Neural crest cell (in vitro differentiated cells): ENCODE data around the gene GPR55. TPM values are rescaled to one million over a fixed set of nuclear protein-coding genes. Genes with fewer than 3 reads are reported as not detected.
A peak's percentile ranks its signal among the peaks of the same experiment; 100 is the strongest.

Experiments
- DNase-seq: peaks from one replicate; pipeline ENCODE4 v3.0.0; 2021; ENCODE audit warnings: low read depth, mixed read lengths, low spot score
- H3K27ac Mint-ChIP-seq: one replicate; pipeline ENCODE4 v1.8.0; 2021; ENCODE audit warnings: mild to moderate bottlenecking, mixed read lengths; ENCODE audit not compliant: unreplicated experiment
- H3K27me3 Mint-ChIP-seq: 2 replicates; pipeline ENCODE4 v1.8.0; 2021; ENCODE audit warnings: low read depth, mild to moderate bottlenecking, mixed read lengths
- H3K36me3 Mint-ChIP-seq: 2 replicates; pipeline ENCODE4 v1.8.0; 2021; ENCODE audit warnings: low read depth, mild to moderate bottlenecking, mixed read lengths
- H3K4me1 Mint-ChIP-seq: 2 replicates; pipeline ENCODE4 v1.8.0; 2021; ENCODE audit warnings: mixed read lengths
- H3K4me3 Mint-ChIP-seq: one replicate; pipeline ENCODE4 v1.8.0; 2021; ENCODE audit warnings: mild to moderate bottlenecking, mixed read lengths
- H3K9me3 Mint-ChIP-seq: 2 replicates; pipeline ENCODE4 v1.8.0; 2021; ENCODE audit warnings: mixed read lengths
- total RNA-seq: library from RNA; stranded (reverse); gene quantifications from 2 replicates; pipeline ENCODE4 v1.2.1, GENCODE V29; 2021
- TF ChIP-seq, protein P1 (sequence below): fragments of 200-600 bp; sonication (generic); conservative IDR thresholded peaks from 2 replicates; pipeline ENCODE4 v1.5.0; 2021; ENCODE audit warnings: antibody characterized with exemption, mild to moderate bottlenecking

Gene GPR55
- total RNA-seq, 1 donor from 2014 or later, result not detected

DNA sequence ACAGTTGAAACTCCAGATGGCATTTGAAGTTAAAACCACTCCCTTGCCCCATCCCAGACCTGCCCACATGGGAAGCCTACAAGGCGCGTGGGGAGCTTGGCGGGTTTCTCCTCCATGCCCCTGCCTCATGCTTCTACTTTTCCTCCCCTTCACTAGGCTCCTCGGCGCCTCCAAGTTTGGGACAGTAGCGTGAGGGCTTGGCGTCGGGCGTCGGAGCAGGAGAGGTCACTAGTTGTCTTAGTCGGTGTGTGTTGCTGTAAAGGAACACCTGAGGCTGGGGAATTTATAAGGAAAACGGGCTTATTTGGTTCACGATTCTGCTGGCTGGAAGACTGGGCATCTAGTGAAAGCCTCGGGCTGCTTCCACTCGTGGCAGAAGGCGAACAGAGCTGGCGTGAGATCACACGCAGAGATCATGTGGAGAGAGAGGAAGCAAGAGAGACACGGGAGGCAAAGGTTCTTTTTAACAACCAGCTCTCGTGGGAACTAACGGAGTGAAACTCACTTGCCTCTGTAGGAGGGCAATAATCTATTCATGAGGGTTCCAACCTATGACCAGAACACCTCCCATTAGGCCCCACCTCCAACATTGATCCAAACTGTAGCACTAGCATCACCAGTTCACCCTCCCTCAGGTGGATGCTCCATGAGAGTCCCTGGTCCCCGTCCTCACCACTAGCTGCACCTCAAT lies 35.0 kb downstream of the GPR55 start:
- TF ChIP-seq, protein P1, sequence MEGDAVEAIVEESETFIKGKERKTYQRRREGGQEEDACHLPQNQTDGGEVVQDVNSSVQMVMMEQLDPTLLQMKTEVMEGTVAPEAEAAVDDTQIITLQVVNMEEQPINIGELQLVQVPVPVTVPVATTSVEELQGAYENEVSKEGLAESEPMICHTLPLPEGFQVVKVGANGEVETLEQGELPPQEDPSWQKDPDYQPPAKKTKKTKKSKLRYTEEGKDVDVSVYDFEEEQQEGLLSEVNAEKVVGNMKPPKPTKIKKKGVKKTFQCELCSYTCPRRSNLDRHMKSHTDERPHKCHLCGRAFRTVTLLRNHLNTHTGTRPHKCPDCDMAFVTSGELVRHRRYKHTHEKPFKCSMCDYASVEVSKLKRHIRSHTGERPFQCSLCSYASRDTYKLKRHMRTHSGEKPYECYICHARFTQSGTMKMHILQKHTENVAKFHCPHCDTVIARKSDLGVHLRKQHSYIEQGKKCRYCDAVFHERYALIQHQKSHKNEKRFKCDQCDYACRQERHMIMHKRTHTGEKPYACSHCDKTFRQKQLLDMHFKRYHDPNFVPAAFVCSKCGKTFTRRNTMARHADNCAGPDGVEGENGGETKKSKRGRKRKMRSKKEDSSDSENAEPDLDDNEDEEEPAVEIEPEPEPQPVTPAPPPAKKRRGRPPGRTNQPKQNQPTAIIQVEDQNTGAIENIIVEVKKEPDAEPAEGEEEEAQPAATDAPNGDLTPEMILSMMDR, result no peak
- peaks cover 27% of the 10 kb centered on the region for H3K4me1 Mint-ChIP-seq
- no peaks in the 10 kb centered on the region for H3K36me3 Mint-ChIP-seq
- DNase-seq, result no peak
- H3K27ac Mint-ChIP-seq, result no peak overlapping the region
- H3K4me3 Mint-ChIP-seq, result no peak overlapping the region
- H3K27me3 Mint-ChIP-seq, result no peaks in the 10 kb centered on the region
- H3K9me3 Mint-ChIP-seq, result no peaks in the 10 kb centered on the region

GRCh38 chr2:230888824-230889400 lies 36.1 kb downstream of the GPR55 start:
- no peaks in the 10 kb centered on the region for H3K27me3 Mint-ChIP-seq
- no peak for DNase-seq
- H3K27ac Mint-ChIP-seq, result no peak overlapping the region
- no peak overlapping the region for H3K4me3 Mint-ChIP-seq
- H3K9me3 Mint-ChIP-seq, result no peaks in the 10 kb centered on the region
- TF ChIP-seq, protein P1, result no peak
- no peaks in the 10 kb centered on the region for H3K36me3 Mint-ChIP-seq
- peaks cover 28% of the 10 kb centered on the region for H3K4me1 Mint-ChIP-seq

DNA sequence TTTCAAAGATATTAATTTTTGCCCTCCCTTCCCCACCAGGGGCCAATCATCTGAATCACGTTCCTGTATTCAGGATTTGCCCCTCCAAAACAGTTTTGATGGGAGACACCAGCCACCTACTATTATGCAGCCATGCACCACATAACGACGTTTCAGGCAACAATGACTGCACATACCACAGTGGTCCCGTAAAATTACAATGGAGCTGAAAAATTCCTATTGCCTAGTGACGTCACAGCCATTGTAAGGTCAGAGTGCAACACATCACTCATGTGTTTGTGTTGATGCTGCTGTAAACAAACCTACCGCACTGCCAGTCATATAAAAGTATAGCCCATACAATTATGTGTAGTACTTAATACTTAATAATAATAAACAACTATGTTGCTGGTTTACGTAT lies 37.7 kb downstream of the GPR55 start:
- no peak overlapping the region for H3K27ac Mint-ChIP-seq
- TF ChIP-seq, protein P1, result no peak
- DNase-seq, result no peak
- H3K9me3 Mint-ChIP-seq, result no peaks in the 10 kb centered on the region
- peaks cover 28% of the 10 kb centered on the region for H3K4me1 Mint-ChIP-seq
- no peaks in the 10 kb centered on the region for H3K36me3 Mint-ChIP-seq
- no peak overlapping the region for H3K4me3 Mint-ChIP-seq
- H3K27me3 Mint-ChIP-seq, result no peaks in the 10 kb centered on the region

GRCh38 chr2:230886671-230887071 lies 38.4 kb downstream of the GPR55 start:
- Mint-ChIP-seq H3K4me3 (no peak overlapping the region), H3K9me3 (no peaks in the 10 kb centered on the region), H3K4me1 (peaks cover 28% of the 10 kb centered on the region), H3K36me3 (peaks cover 6% of the 10 kb centered on the region), H3K27me3 (no peaks in the 10 kb centered on the region), H3K27ac (peak overlapping the region; percentile 93)
- DNase-seq, result no peak
- TF ChIP-seq, protein P1, result no peak

DNA sequence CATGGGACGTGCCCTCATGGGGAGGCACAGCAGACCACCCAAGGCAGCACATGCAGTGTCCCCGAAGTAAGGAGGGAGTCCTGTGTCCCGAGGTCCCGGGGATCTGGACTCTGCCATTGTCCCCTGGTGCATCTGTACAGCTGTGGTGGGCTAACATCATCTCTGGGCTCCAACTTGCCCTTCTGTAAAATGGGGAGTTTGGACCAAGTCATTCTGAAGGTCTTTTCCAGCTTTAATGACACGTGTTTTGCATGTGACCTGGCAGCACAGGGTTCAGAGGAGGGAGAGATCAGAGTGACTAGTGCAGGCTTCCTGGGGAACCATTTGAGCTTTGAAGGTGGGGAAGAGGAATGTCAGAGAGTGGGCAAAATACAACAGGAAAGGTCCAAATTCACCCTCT lies 38.8 kb downstream of the GPR55 start:
- H3K4me1 Mint-ChIP-seq, result peaks cover 26% of the 10 kb centered on the region
- H3K27me3 Mint-ChIP-seq, result no peaks in the 10 kb centered on the region
- DNase-seq, result no peak
- peak overlapping the region; percentile 93 for H3K27ac Mint-ChIP-seq
- H3K36me3 Mint-ChIP-seq, result peaks cover 6% of the 10 kb centered on the region
- H3K9me3 Mint-ChIP-seq, result no peaks in the 10 kb centered on the region
- peak overlapping the region; percentile 29 for H3K4me3 Mint-ChIP-seq
- TF ChIP-seq, protein P1, result no peak
